Lung microvascular endothelial cell (primary cell): ENCODE results near the gene ZNG1F. TPM values are rescaled to one million over a fixed set of nuclear protein-coding genes. Genes with fewer than 3 reads are reported as not detected.
"Not testable (repeated sequence)": the region's sequence is repeated elsewhere in the genome, so short reads cannot be mapped to it uniquely, and the experiment has no call there.

Experiments
- DNase-seq, 2 donors: peaks; one replicate each; pipeline versions ENCODE4 v3.0.0 to v3.0.0-alpha.2; 2010; ENCODE audit warnings: low read depth in 2 of 2
- total RNA-seq: library from RNA; depleted of rRNA; stranded (reverse); fragments of >200 nt; gene quantifications from 2 replicates; pipeline ENCODE4 v1.2.1, GENCODE V29; 2014

Gene ZNG1F
- total RNA-seq, 1 donor from 2014 or later: 5.8 TPM

GRCh38 chr9:41123812-41124211, 65.3 kb downstream of the ZNG1F start:
- DNase-seq: not testable (repeated sequence)

DNA sequence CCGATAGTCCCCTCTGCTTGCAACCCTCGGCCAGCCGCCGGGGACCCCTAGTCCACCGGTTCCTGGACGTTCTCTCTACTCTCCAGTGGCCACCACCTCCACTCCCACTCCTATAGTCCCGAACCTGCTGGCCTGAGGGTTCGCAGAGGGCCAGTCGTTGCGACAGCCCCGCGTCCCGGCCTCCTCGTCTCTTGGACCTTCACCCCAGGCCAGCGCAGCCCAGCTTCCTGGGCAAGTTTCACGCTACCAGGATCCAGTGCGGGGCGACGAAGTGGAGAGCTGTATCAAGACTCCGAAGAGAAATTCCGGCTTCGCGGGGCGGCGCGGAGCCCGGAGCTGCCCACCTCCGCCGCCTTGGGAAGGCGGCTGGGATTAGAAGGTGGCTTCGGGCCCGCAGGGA, 65.7 kb downstream of the ZNG1F start:
- not testable (repeated sequence) for DNase-seq

- DNase-seq: not testable (repeated sequence)
Observed at GRCh38 chr9:41120696-41121095, 68.4 kb downstream of the ZNG1F start.

GRCh38 chr9:41119719-41120118, 69.4 kb downstream of the ZNG1F start:
- not testable (repeated sequence) for DNase-seq

DNA sequence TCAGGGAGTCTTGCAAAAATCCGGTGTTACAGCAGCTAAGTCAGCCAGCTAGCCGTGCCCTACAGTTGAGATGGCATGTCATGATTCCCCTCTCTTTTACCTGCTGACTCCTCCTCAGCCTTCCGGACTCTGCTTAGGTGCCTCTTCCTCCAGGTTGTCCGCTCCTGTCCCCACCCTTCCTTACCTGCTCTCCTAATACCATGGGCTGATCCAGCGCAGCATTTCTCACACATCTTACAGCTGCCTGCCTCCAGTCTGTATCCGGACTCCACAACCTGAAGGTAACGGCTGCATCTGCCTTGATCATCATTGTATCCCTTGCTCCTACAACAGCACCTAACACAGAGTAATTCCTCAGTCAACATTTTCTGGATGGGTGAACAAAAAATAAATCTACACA, 69.8 kb downstream of the ZNG1F start:
- not testable (repeated sequence) for DNase-seq

DNA sequence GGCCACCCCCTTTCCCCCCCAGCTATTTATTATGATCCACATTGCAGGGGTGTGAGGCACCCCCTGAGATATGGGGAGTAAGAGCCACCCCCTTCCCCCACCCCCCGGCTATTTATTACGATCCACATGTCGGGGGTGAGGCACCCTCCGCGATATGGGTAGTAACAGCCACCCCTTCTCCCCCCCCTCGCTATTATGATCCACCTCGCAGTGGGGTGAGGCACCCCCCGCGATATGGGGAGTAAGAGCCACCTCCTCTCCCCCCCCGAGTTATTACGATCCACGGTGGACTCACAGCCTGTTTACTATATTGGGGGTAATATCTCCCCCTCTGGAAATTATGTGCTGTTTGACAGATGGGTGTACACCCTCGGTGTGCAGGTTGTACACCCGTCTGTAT, 75.8 kb downstream of the ZNG1F start:
- not testable (repeated sequence) for DNase-seq

DNA sequence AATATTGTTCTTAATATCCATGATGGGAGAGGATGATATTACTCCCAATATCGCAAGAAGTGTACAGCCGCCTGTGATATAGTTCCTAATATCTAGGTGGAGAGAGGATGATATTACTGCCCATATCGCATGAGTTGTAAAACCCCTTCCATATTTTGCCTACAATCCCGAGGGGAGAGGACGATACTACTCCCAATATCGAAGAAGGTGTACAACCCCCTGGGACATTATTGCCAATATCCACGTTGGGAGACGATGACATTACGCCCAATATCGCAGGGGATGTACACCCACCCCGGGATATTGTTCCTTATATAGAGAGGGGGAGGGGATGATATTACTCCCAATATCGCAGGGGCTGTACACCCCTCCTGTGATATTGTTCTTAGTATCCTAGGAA, 77.7 kb downstream of the ZNG1F start:
- not testable (repeated sequence) for DNase-seq

DNA sequence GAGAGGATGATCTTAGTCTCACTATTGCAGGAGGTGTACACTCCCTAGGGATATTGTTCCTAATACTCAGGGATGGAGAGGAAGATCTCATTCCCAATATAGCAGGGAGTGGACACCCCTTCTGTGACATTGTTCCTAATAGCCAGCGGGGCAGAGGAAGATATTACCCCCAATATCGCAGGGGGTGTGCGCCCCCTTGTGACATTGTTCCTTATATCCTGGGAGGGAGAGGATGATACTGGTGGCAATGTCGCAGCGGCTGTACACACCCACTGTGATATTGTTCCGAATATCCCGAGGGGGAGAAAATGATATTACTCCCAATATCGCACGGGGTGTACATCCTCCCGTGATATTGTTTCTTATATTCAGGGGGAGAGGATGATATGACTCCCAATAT, 78.2 kb downstream of the ZNG1F start:
- DNase-seq: not testable (repeated sequence)

- not testable (repeated sequence) for DNase-seq
Observed at GRCh38 chr9:41109253-41109652, 79.9 kb downstream of the ZNG1F start.

DNA sequence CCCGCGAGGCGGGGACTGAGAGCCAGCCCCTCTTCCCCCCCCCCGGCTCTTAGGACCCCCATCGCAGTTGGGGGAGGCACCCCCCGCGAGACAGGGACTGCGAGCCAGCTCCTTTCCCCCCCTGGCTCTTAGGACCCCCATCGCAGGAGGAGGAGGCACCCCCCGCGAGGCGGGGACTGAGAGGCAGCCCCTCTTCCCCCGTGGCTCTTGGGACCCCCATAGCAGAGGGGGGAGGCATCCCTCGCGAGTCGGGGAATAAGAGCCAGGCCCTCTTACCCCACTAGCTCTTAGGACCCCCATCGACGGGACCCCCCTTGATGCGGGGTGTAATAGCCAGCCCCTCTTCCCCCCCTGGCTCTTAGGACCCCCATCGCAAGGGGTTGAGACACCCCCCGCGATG, 80.3 kb downstream of the ZNG1F start:
- not testable (repeated sequence) for DNase-seq

DNA sequence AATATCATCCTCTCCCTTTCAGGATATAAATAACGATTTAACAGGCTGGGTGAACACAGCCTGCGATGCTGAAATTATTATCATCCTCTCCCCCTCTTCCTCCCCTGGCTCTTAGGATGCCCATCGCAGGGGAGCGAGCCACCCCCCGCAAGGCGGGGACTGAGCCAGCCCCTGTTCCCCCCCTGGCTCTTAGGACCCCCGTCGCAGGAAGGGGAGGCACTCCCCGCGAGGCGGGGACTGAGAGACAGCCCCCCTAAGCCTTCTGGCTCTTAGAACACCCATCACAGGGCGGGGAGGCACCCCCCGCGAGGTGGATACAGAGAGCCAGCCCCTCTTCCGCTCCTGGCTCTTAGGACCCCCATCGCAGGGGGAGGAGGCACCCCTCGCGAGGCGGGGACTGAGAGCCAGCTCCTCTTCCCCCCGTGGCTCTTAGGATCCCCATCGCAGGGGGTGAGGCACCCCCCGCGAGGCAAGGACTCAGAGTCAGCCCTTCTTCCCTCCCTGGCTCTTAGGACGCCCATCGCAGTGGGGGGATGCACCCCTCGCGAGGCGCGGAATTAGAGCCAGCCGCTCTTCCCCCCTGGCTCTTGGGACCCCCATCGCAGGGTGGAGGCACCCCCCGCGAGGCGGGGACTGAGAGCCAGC, 82.5 kb downstream of the ZNG1F start:
- DNase-seq: not testable (repeated sequence)

GRCh38 chr9:41105557-41106253, 83.4 kb downstream of the ZNG1F start:
- DNase-seq: not testable (repeated sequence)

GRCh38 chr9:41104542-41104941, 84.6 kb downstream of the ZNG1F start:
- DNase-seq: not testable (repeated sequence)

- DNase-seq: not testable (repeated sequence)
Observed at GRCh38 chr9:41100508-41100907, 88.6 kb downstream of the ZNG1F start.

GRCh38 chr9:41098759-41099158, 90.4 kb downstream of the ZNG1F start:
- DNase-seq: not testable (repeated sequence)

GRCh38 chr9:41095060-41095459, 94.1 kb downstream of the ZNG1F start:
- DNase-seq: not testable (repeated sequence)

DNA sequence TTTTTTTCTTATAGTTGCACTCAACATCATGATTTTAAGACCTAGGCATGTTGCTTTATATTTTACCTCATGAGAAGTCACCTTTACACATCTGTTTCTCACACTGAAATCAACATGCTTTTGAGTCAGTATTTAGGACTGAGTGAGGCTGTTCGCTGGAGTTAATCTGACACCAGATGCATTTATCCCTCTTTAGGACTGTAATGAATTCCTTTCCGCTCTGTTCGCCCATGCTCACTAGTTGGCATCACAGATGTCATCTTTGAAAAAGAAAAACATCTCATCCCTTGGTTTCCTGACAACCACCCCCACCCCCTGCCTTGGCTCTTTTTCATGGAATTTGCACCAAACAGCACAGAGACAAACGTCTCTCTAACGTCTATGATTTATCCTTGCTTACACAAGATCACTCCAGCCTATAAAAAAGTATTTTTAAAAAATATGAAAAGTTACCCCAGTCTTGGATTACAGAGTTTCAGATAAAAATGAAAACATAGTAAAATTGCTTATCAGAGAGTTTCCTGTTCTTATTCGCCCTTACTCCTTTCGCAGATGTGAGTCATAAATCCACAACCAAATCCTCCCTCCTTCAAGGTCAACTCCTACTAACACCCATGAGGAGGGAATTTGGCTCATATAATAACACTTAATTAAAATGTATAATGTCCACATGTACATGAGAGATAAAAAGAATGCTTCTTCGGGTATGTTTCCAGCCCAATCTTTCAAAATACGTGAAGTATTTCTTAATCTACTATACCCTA, 94.9 kb downstream of the ZNG1F start:
- DNase-seq: peak in 1 of 2 donors; percentile 5

GRCh38 chr9:41090922-41091321, 98.2 kb downstream of the ZNG1F start:
- not testable (repeated sequence) for DNase-seq

DNA sequence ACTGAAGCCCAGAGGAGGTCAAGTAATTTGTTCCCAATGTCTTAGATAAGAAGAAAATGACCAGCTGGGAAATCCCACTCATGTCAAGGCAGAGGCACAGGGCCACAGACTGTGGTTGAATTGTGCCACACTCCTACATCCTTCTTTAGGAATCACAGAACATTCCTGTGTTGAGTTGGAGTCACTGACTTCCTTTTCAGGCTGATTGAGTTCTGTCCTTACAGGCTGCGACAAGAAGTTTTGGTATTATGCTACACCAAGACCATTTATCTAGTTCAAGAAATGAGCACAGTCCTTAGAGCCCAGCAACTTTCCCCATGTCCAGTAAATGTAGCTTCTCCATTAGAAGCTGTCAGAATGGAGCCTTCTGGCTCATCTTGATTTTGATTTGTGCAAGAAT, 98.7 kb downstream of the ZNG1F start:
- DNase-seq: not testable (repeated sequence)

GRCh38 chr9:41088450-41089059, 100.6 kb downstream of the ZNG1F start:
- DNase-seq: not testable (repeated sequence)

- not testable (repeated sequence) for DNase-seq
Observed at GRCh38 chr9:41087929-41088328, 101.2 kb downstream of the ZNG1F start.
